DMS53 (cell line): ENCODE measurements around the gene ZBTB32.

ENCODE experiments used
- DNase-seq: peaks from one replicate; lab custom pipeline; 2025; lab: John Stamatoyannopoulos, UW

ZBTB32 gene

GRCh38 chr19:35736913-35737886 is 32.8 kb downstream of the ZBTB32 start:
- peak; percentile 61 for DNase-seq

- DNase-seq: no peak
Measured at GRCh38 chr19:35738021-35738886, 33.9 kb downstream of the ZBTB32 start.

GRCh38 chr19:35738887-35739229 is 34.5 kb downstream of the ZBTB32 start:
- DNase-seq: no peak

- DNase-seq: peak; percentile 47
Measured at GRCh38 chr19:35739275-35740107, 35.1 kb downstream of the ZBTB32 start.

- DNase-seq: no peak
Measured at GRCh38 chr19:35740108-35740422, 35.7 kb downstream of the ZBTB32 start.

GRCh38 chr19:35740423-35741202 is 36.3 kb downstream of the ZBTB32 start:
- peak; percentile 100 for DNase-seq

- no peak for DNase-seq
Measured at GRCh38 chr19:35741203-35741515, 36.8 kb downstream of the ZBTB32 start.

GRCh38 chr19:35742121-35742724 is 37.9 kb downstream of the ZBTB32 start, which contains the start of gene IGFLR1:
Gene IGFLR1 (minus strand): TSS chr19:35742452. CDS start chr19:35741180, 1,272 bp downstream.
- DNase-seq: no peak

- DNase-seq: no peak
Measured at GRCh38 chr19:35743640-35744429, 39.5 kb downstream of the ZBTB32 start.

GRCh38 chr19:35744430-35745327 is 40.3 kb downstream of the ZBTB32 start:
- peak; percentile 100 for DNase-seq

GRCh38 chr19:35745328-35746086 is 41.1 kb downstream of the ZBTB32 start, which contains the start of the genes PSENEN and U2AF1L4:
Gene PSENEN (plus strand): TSS chr19:35745651. CDS start chr19:35745931, 280 bp downstream.
Gene U2AF1L4 (minus strand): TSS chr19:35745418. CDS start chr19:35745391, 27 bp downstream.
- peak; percentile 100 for DNase-seq

- DNase-seq: no peak
Measured at GRCh38 chr19:35746087-35746462, 41.7 kb downstream of the ZBTB32 start.

- DNase-seq: no peak
Measured at GRCh38 chr19:35746531-35746930, 42.2 kb downstream of the ZBTB32 start.

- peak; percentile 100 for DNase-seq
Measured at GRCh38 chr19:35748106-35749020, 44.0 kb downstream of the ZBTB32 start, which contains the start of gene LIN37. Gene LIN37 (plus strand): TSS chr19:35748576. CDS start chr19:35748725, 149 bp downstream.

GRCh38 chr19:35750167-35750566 is 45.8 kb downstream of the ZBTB32 start:
- DNase-seq: peak; percentile 52

GRCh38 chr19:35751839-35752745 is 47.7 kb downstream of the ZBTB32 start:
- no peak for DNase-seq
